WTC11 (cell line): ENCODE measurements around the gene RTCA. TPM values are rescaled to one million over a fixed set of nuclear protein-coding genes. Genes with fewer than 3 reads are reported as not detected.
"Not testable (repeated sequence)": the region's sequence is repeated elsewhere in the genome, so short reads cannot be mapped to it uniquely, and the experiment has no call there.

ENCODE experiments used
- ATAC-seq: fragments of 200-7000 bp; cut with Tn5 transposase; 2 replicates; pipeline ENCODE4 v1.10.0; 2021; ENCODE audit warnings: mild to moderate bottlenecking, moderate library complexity
- CTCF ChIA-PET: fragments of 300-600 bp; sonication (Branson Sonifier 250); formaldehyde crosslinking; loops from one replicate; lab custom pipeline; 2021; ENCODE audit warnings: antibody characterized with exemption; lab: Charles Lee
- POLR2A ChIA-PET: fragments of 350-600 bp; sonication (Branson Sonifier 250); formaldehyde crosslinking; loops from one replicate; lab custom pipeline; 2021; ENCODE audit warnings: antibody characterized with exemption; lab: Charles Lee
- DNase-seq: peaks from one replicate; pipeline ENCODE4 v3.0.0; 2021; ENCODE audit warnings: low spot score
- H3K27ac Mint-ChIP-seq: 2 replicates; pipeline ENCODE4 v1.8.0; 2021; ENCODE audit warnings: mixed read lengths
- H3K27me3 Mint-ChIP-seq: 2 replicates; pipeline ENCODE4 v1.8.0; 2021; ENCODE audit warnings: low read depth, mild to moderate bottlenecking, moderate library complexity, mixed read lengths
- H3K36me3 Mint-ChIP-seq: 2 replicates; pipeline ENCODE4 v1.8.0; 2021; ENCODE audit warnings: mixed read lengths
- H3K4me1 Mint-ChIP-seq: 2 replicates; pipeline ENCODE4 v1.8.0; 2022; ENCODE audit warnings: mixed read lengths
- H3K4me3 Mint-ChIP-seq: 2 replicates; pipeline ENCODE4 v1.8.0; 2021; ENCODE audit warnings: mild to moderate bottlenecking, moderate library complexity, mixed read lengths
- H3K9me3 Mint-ChIP-seq: 2 replicates; pipeline ENCODE4 v1.8.0; 2021; ENCODE audit warnings: mixed read lengths
- CDX4 ChIP-seq: fragments of 250-450 bp; sonication (Bioruptor Pico); IDR thresholded peaks from 2 replicates; pipeline ENCODE4 v1.9.0; 2021; ENCODE audit warnings: moderate library complexity, mild to moderate bottlenecking, inconsistent platforms, borderline replicate concordance
- CREM ChIP-seq: sonication (generic); formaldehyde crosslinking; IDR thresholded peaks from 2 replicates; pipeline ENCODE4 v1.8.1; 2022; ENCODE audit warnings: mild to moderate bottlenecking, missing genetic modification reagents, moderate library complexity
- GABPB1 ChIP-seq: sonication (generic); formaldehyde crosslinking; IDR thresholded peaks from 2 replicates; pipeline ENCODE4 v1.8.1; 2023; ENCODE audit warnings: mild to moderate bottlenecking, missing genetic modification reagents
- HMGA2 ChIP-seq: fragments of 250-450 bp; sonication (Bioruptor Pico); IDR thresholded peaks from 2 replicates; pipeline ENCODE4 v1.4.0; 2021; ENCODE audit warnings: mild to moderate bottlenecking, moderate library complexity
- JUN ChIP-seq: sonication (generic); formaldehyde crosslinking; IDR thresholded peaks from 2 replicates; pipeline ENCODE4 v1.8.0; 2023; ENCODE audit warnings: mild to moderate bottlenecking, missing genetic modification reagents
- NR1H2 ChIP-seq: sonication (generic); formaldehyde crosslinking; IDR thresholded peaks from 2 replicates; pipeline ENCODE4 v1.9.0; 2021; ENCODE audit warnings: mild to moderate bottlenecking, moderate library complexity, missing genetic modification reagents
- RELA ChIP-seq: sonication (generic); formaldehyde crosslinking; IDR thresholded peaks from 2 replicates; pipeline ENCODE4 v1.8.1; 2022; ENCODE audit warnings: missing genetic modification reagents, mild to moderate bottlenecking, borderline replicate concordance
- SMAD3 ChIP-seq: sonication (generic); formaldehyde crosslinking; IDR thresholded peaks from 2 replicates; pipeline ENCODE4 v1.8.0; 2022; ENCODE audit warnings: missing genetic modification reagents, mild to moderate bottlenecking, borderline replicate concordance
- SOX15 ChIP-seq: fragments of 250-450 bp; sonication (Bioruptor Pico); IDR thresholded peaks from 2 replicates; pipeline ENCODE4 v1.9.0; 2021; ENCODE audit warnings: mild to moderate bottlenecking
- ZNF121 ChIP-seq: sonication (generic); formaldehyde crosslinking; IDR thresholded peaks from 2 replicates; pipeline ENCODE4 v1.8.0; 2023; ENCODE audit warnings: missing genetic modification reagents
- total RNA-seq: library from RNA; stranded (reverse); gene quantifications from 3 replicates; pipeline ENCODE4 v1.2.3, GENCODE V29; 2021
- TF ChIP-seq, protein P1 (sequence below): sonication (generic); formaldehyde crosslinking; IDR thresholded peaks from 2 replicates; pipeline ENCODE4 v1.8.1; 2022; ENCODE audit warnings: mild to moderate bottlenecking, moderate library complexity, missing genetic modification reagents

RTCA gene
- total RNA-seq, 1 experiment from 2014 or later, result 35.7 TPM

DNA sequence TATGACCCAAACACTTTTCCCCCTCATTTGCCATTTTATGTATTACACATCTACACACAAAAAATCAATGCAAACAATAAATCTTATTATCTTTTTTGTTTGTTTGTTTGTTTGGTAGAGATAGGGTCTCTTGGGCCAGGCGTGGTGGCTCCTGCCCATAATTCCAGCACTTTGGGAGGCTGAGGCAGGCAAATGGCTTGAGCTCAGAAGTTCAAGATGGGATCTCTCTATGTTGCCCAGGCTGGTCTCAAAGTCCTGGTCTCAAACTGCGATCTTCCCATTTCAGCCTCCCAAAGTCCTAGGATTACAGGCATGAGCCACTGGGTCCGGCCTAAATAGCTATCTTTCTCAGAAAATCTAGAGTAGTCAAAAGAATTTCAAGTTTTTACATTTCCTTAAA, 15.2 kb upstream of the RTCA start:
- Mint-ChIP-seq H3K27me3 (no peaks in the 10 kb centered on the region), H3K36me3 (no peaks in the 10 kb centered on the region), H3K4me3 (no peak overlapping the region), H3K4me1 (peaks cover 12% of the 10 kb centered on the region), H3K27ac (no peak overlapping the region), H3K9me3 (no peaks in the 10 kb centered on the region)
- TF ChIP-seq ZNF121 (CRISPR knock-in tag) (peak; percentile 68; the same call in 1 of the 2 replicates), JUN (CRISPR knock-in tag) (no peak)
- no peak for ATAC-seq
- CTCF ChIA-PET, result interaction anchor here (1.1 to 2.3 kb wide), 3 partner anchors 15 to 208 kb away, joined by 3 to 10 read pairs (median 4); partner anchors contain the start of genes CDC14A and RTCA
- POLR2A ChIA-PET, result interaction anchor here (1.5 to 3.4 kb wide), 2 partner anchors 15 to 102 kb away, joined by 13 to 32 read pairs; partner anchors contain the start of genes CDC14A and RTCA
- no peak for DNase-seq

DNA sequence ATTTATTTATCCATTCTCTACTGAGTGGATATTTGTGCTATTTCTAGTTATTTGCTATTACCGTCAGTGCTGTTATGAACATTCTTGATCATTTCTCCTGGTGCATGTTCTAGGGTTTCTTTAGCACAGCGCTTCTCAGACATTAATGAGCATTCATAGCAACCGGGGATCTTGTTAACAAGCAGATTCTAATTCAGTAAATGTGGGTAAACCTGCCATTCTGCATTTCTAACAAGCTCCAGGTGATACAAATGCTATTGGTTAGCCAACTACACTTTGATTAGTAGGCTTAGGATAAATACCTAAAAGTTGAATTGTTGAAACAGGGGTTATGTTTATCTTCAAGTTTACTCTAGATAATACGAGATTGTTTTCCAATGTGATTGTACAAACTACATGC, 13.1 kb upstream of the RTCA start:
- H3K27me3 Mint-ChIP-seq, result no peaks in the 10 kb centered on the region
- POLR2A ChIA-PET, result interaction anchor here (1.0 kb wide), 1 partner anchor 13 kb away, joined by 3 read pairs; the partner anchor contains the start of gene RTCA
- DNase-seq, result no peak
- H3K36me3 Mint-ChIP-seq, result no peaks in the 10 kb centered on the region
- no peak for TF ChIP-seq GABPB1
- no peak for TF ChIP-seq HMGA2 (CRISPR knock-in tag)
- peaks cover 12% of the 10 kb centered on the region for H3K4me1 Mint-ChIP-seq
- no peak overlapping the region for H3K4me3 Mint-ChIP-seq
- H3K9me3 Mint-ChIP-seq, result no peaks in the 10 kb centered on the region
- no peak for ATAC-seq
- no peak overlapping the region for H3K27ac Mint-ChIP-seq
- CTCF ChIA-PET, result no interaction called here

GRCh38 chr1:100253552-100253951, 12.5 kb upstream of the RTCA start:
- Mint-ChIP-seq H3K36me3 (no peaks in the 10 kb centered on the region), H3K27me3 (0 out of 2 replicates have a peak, but pooled peaks cover 4% of the 10 kb centered on the region), H3K4me1 (peaks cover 12% of the 10 kb centered on the region), H3K9me3 (peaks cover 2% of the 10 kb centered on the region; the same call in 1 of the 2 replicates), H3K27ac (peak overlapping the region; percentile 11), H3K4me3 (no peak overlapping the region)
- DNase-seq (no peak), ATAC-seq (no peak)
- ChIA-PET POLR2A (interaction anchor here (1.0 kb wide), 1 partner anchor 12 kb away, joined by 3 read pairs; the partner anchor contains the start of gene RTCA), CTCF (no interaction called here)
- TF ChIP-seq CREM, result no peak
- TF ChIP-seq GABPB1, result peak; percentile 59

DNA sequence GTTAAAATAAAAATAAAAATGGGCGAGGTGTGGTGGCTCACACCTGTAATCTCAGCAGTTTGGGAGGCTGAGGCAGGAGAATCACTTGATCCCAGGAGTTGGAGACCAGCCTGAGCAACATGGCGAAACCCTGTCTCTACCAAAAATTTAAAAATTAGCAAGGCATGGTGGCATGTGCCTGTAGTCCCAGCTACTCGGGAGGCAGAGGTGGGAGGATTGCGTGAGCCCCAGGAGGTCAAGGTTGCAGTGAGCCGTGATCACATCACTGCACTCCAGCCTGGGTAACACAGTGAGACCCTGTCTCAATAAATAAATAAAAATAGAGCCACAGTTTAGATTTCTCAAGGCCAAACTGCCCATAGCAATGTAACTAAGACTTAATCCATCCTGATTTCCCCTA, 9.7 kb upstream of the RTCA start:
- H3K27ac Mint-ChIP-seq, POLR2A ChIA-PET, ATAC-seq, DNase-seq, H3K36me3 Mint-ChIP-seq, H3K4me3 Mint-ChIP-seq, CTCF ChIA-PET: not testable (repeated sequence)
- Mint-ChIP-seq H3K9me3 (peaks cover 15% of the 10 kb centered on the region), H3K27me3 (peaks cover 15% of the 10 kb centered on the region; the same call in 1 of the 2 replicates), H3K4me1 (peaks cover 12% of the 10 kb centered on the region)

- POLR2A ChIA-PET, result not testable (repeated sequence)
Observed at GRCh38 chr1:100258427-100258826, 7.6 kb upstream of the RTCA start.

GRCh38 chr1:100261686-100262085, 4.3 kb upstream of the RTCA start:
- Mint-ChIP-seq H3K36me3 (peaks cover 20% of the 10 kb centered on the region), H3K4me1 (peaks cover 7% of the 10 kb centered on the region)
- no peak for TF ChIP-seq SMAD3
- TF ChIP-seq RELA (CRISPR knock-in tag), result no peak
- TF ChIP-seq CDX4 (CRISPR knock-in tag), result no peak
- no peak for TF ChIP-seq CREM
- no peak for TF ChIP-seq SOX15 (CRISPR knock-in tag)
- no peak for TF ChIP-seq NR1H2
- TF ChIP-seq, protein P1, sequence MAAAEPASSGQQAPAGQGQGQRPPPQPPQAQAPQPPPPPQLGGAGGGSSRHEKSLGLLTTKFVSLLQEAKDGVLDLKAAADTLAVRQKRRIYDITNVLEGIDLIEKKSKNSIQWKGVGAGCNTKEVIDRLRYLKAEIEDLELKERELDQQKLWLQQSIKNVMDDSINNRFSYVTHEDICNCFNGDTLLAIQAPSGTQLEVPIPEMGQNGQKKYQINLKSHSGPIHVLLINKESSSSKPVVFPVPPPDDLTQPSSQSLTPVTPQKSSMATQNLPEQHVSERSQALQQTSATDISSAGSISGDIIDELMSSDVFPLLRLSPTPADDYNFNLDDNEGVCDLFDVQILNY (CRISPR knock-in tag), result no peak
- TF ChIP-seq GABPB1, result no peak
- TF ChIP-seq, all 79 proteins: peak for 0
- Mint-ChIP-seq H3K4me3 (no peak overlapping the region), H3K27ac (no peak overlapping the region), H3K27me3 (peaks cover 26% of the 10 kb centered on the region), H3K9me3 (peaks cover 41% of the 10 kb centered on the region)
- no peak for DNase-seq
- CTCF ChIA-PET, result no interaction called here
- ATAC-seq, result no peak
- POLR2A ChIA-PET, result interaction anchor here (1.6 kb wide), 1 partner anchor 12 kb away, joined by 6 read pairs; the partner anchor contains the start of gene DBT

More at GRCh38 chr1:100258427-100258826, 7.6 kb upstream of the RTCA start:
- CTCF ChIA-PET, H3K36me3 Mint-ChIP-seq, ATAC-seq, H3K4me3 Mint-ChIP-seq, DNase-seq, H3K4me1 Mint-ChIP-seq, H3K27ac Mint-ChIP-seq: not testable (repeated sequence)
- H3K27me3 Mint-ChIP-seq, result peaks cover 19% of the 10 kb centered on the region
- H3K9me3 Mint-ChIP-seq, result peaks cover 24% of the 10 kb centered on the region

GRCh38 chr1:100264081-100264480, 1.9 kb upstream of the RTCA start:
- peaks cover 21% of the 10 kb centered on the region for H3K27me3 Mint-ChIP-seq
- H3K36me3 Mint-ChIP-seq, result peaks cover 34% of the 10 kb centered on the region
- DNase-seq, CTCF ChIA-PET, H3K4me3 Mint-ChIP-seq, H3K4me1 Mint-ChIP-seq, ATAC-seq, H3K27ac Mint-ChIP-seq: not testable (repeated sequence)
- POLR2A ChIA-PET, result interaction anchor here (1.1 to 3.2 kb wide), 2 partner anchors 14 kb away, joined by 4 to 32 read pairs; partner anchors contain the start of gene DBT
- H3K9me3 Mint-ChIP-seq, result peaks cover 38% of the 10 kb centered on the region
